SK-N-SH treated with all-trans-retinoic acid at 6 μM for 48 hours (cell line): ENCODE data around the gene CXCL1.

Source experiments
- ATAC-seq: fragments of 200-7000 bp; cut with Tn5 transposase; 3 replicates; pipeline ENCODE4 v1.9.1; 2020; ENCODE audit warnings: mild to moderate bottlenecking, moderate library complexity
- ARNTL ChIP-seq: fragments of 450-650 bp; formaldehyde crosslinking; IDR thresholded peaks from 2 replicates; pipeline ENCODE4 v1.5.0; 2020; ENCODE audit warnings: low read depth, mild to moderate bottlenecking, moderate library complexity, borderline replicate concordance
- BACH2 ChIP-seq: fragments of 250-450 bp; sonication (Bioruptor Pico); IDR thresholded peaks from 2 replicates; pipeline ENCODE4 v1.9.0; 2021; ENCODE audit warnings: mild to moderate bottlenecking, borderline replicate concordance
- CSDC2 ChIP-seq: fragments of 250-450 bp; sonication (Bioruptor Pico); IDR thresholded peaks from 2 replicates; pipeline ENCODE4 v1.5.0; 2020; ENCODE audit warnings: mild to moderate bottlenecking, moderate library complexity
- ESRRG ChIP-seq: fragments of 250-450 bp; sonication (Bioruptor Pico); IDR thresholded peaks from 2 replicates; pipeline ENCODE4 v1.6.1; 2021; ENCODE audit warnings: mild to moderate bottlenecking
- ISL1 ChIP-seq: fragments of 250-450 bp; sonication (Bioruptor Pico); IDR thresholded peaks from 2 replicates; pipeline ENCODE4 v2.1.2; 2022; ENCODE audit warnings: mild to moderate bottlenecking, moderate library complexity
- OSR1 ChIP-seq: fragments of 250-450 bp; sonication (Bioruptor Pico); IDR thresholded peaks from 2 replicates; pipeline ENCODE4 v1.8.0; 2022; ENCODE audit warnings: moderate library complexity, mild to moderate bottlenecking, inconsistent platforms
- RARB ChIP-seq: fragments of 250-450 bp; sonication (Bioruptor Pico); IDR thresholded peaks from 2 replicates; pipeline ENCODE4 v1.8.0; 2021; ENCODE audit warnings: mild to moderate bottlenecking, moderate library complexity
- TOX ChIP-seq: fragments of 250-450 bp; sonication (Bioruptor Pico); IDR thresholded peaks from 2 replicates; pipeline ENCODE4 v1.8.0; 2021; ENCODE audit warnings: mild to moderate bottlenecking, moderate library complexity, borderline replicate concordance
- ZFP3 ChIP-seq: fragments of 250-450 bp; sonication (Bioruptor Pico); IDR thresholded peaks from 2 replicates; pipeline ENCODE4 v1.5.0; 2020; ENCODE audit warnings: mild to moderate bottlenecking, moderate library complexity
- ZFP30 ChIP-seq: fragments of 450-650 bp; formaldehyde crosslinking; IDR thresholded peaks from 2 replicates; pipeline ENCODE4 v1.5.0; 2022; ENCODE audit warnings: mild to moderate bottlenecking, moderate library complexity
- ZNF565 ChIP-seq: fragments of 450-650 bp; formaldehyde crosslinking; conservative IDR thresholded peaks from 2 replicates; pipeline ENCODE4 v1.5.0; 2020; ENCODE audit warnings: low read depth, mild to moderate bottlenecking, moderate library complexity
- ZNF70 ChIP-seq: fragments of 450-650 bp; formaldehyde crosslinking; IDR thresholded peaks from 2 replicates; pipeline ENCODE4 v1.5.0; 2020; ENCODE audit warnings: mild to moderate bottlenecking, moderate library complexity
- ZNF8 ChIP-seq: fragments of 450-650 bp; formaldehyde crosslinking; IDR thresholded peaks from 2 replicates; pipeline ENCODE4 v1.5.0; 2020; ENCODE audit warnings: mild to moderate bottlenecking, moderate library complexity
- TF ChIP-seq, protein P1 (sequence below): fragments of 250-450 bp; sonication (Bioruptor Pico); IDR thresholded peaks from 2 replicates; pipeline ENCODE4 v1.5.1; 2020; ENCODE audit warnings: low read depth, mild to moderate bottlenecking, moderate library complexity
- TF ChIP-seq, protein P2 (sequence below): fragments of 250-450 bp; sonication (Bioruptor Pico); IDR thresholded peaks from 2 replicates; pipeline ENCODE4 v1.8.0; 2021; ENCODE audit warnings: low read depth, mild to moderate bottlenecking, moderate library complexity, borderline replicate concordance
- TF ChIP-seq, protein P3 (sequence below): fragments of 250-450 bp; sonication (Bioruptor Pico); IDR thresholded peaks from 2 replicates; pipeline ENCODE4 v1.5.0; 2020; ENCODE audit warnings: mild to moderate bottlenecking, moderate library complexity

The CXCL1 gene

DNA sequence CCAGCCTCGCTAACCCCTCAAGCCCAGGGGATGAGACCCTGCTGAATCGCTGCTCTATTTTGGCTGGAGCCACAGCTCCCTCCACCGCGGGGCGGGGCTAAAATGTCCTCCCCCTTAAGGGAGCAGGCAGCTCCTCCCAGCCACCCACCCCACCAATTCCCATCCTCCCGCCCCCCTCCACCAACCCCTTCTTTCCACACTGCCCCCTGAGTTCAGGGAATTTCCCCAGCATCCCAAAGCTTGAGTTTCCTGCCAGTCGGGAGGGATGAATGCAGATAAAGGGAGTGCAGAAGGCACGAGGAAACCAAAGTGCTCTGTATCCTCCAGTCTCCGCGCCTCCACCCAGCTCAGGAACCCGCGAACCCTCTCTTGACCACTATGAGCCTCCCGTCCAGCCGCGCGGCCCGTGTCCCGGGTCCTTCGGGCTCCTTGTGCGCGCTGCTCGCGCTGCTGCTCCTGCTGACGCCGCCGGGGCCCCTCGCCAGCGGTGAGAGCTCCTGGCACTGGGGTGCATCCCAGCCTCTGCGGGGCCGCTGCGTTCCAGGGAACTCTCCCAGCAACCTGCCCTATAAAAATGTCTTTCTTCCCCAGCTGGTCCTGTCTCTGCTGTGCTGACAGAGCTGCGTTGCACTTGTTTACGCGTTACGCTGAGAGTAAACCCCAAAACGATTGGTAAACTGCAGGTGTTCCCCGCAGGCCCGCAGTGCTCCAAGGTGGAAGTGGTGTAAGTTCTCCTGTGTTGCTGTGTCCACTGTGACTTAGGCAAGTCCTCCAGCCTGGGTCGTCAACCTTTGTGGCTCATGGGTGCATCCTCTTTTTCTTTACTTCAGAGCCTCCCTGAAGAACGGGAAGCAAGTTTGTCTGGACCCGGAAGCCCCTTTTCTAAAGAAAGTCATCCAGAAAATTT is 32.6 kb upstream of the CXCL1 start, which contains the start of gene CXCL6 (continued):
- TF ChIP-seq, protein P1, sequence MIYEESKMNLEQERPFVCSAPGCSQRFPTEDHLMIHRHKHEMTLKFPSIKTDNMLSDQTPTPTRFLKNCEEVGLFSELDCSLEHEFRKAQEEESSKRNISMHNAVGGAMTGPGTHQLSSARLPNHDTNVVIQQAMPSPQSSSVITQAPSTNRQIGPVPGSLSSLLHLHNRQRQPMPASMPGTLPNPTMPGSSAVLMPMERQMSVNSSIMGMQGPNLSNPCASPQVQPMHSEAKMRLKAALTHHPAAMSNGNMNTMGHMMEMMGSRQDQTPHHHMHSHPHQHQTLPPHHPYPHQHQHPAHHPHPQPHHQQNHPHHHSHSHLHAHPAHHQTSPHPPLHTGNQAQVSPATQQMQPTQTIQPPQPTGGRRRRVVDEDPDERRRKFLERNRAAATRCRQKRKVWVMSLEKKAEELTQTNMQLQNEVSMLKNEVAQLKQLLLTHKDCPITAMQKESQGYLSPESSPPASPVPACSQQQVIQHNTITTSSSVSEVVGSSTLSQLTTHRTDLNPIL (CRISPR knock-in tag) = no peak

DNA sequence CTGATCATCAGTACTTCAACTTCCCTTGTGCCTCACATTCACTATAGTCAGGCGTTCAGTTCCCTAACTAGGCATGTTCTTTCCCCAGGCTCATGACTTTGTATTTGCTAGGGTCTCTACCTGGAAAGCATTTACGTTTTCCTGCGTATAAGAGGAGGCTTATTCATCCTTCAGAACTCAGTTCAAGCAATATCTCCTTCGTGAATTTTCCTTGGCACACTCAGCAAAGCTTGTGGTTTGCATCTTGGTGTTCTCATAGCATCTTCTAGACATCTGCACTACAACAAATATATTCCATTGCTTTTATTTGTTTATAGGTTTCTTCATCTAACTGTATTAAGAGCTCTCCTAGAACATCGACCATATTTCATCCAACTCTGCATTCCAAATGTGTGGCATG is 30.1 kb upstream of the CXCL1 start:
- ATAC-seq = no peak
- TF ChIP-seq ISL1 (CRISPR knock-in tag) (no peak), OSR1 (CRISPR knock-in tag) (no peak), RARB (no peak), ZNF8 (CRISPR knock-in tag) (no peak), ZNF565 (CRISPR knock-in tag) (no peak), ARNTL (no peak)

DNA sequence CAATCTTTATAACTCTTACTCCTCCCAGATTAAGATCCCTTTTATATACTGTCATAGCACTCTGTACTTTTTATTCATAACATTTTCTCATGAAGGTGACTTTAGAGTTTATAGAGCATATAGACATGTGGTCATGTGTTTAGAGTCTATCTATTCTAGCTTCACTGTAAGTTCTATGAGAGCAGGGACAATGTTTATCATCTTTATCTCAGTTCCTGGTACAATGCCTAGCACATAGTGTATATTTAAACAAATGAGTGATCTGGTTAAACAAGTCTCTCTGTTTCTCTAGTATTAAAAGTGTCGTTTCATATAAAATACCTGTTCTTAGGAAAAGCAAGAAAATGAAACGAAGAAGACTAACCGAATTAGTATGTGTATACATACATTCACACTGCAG is 29.5 kb upstream of the CXCL1 start:
- ATAC-seq = no peak
- TF ChIP-seq OSR1 (CRISPR knock-in tag) (no peak), ARNTL (no peak), ZNF8 (CRISPR knock-in tag) (no peak), CSDC2 (no peak), ZFP30 (CRISPR knock-in tag) (no peak), ESRRG (no peak), RARB (no peak), TOX (CRISPR knock-in tag) (no peak), BACH2 (no peak), ZFP3 (CRISPR knock-in tag) (no peak), ZNF565 (CRISPR knock-in tag) (no peak)
- TF ChIP-seq, protein P2, sequence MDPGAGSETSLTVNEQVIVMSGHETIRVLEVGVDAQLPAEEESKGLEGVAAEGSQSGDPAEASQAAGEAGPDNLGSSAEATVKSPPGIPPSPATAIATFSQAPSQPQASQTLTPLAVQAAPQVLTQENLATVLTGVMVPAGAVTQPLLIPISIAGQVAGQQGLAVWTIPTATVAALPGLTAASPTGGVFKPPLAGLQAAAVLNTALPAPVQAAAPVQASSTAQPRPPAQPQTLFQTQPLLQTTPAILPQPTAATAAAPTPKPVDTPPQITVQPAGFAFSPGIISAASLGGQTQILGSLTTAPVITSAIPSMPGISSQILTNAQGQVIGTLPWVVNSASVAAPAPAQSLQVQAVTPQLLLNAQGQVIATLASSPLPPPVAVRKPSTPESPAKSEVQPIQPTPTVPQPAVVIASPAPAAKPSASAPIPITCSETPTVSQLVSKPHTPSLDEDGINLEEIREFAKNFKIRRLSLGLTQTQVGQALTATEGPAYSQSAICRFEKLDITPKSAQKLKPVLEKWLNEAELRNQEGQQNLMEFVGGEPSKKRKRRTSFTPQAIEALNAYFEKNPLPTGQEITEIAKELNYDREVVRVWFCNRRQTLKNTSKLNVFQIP (CRISPR knock-in tag) = no peak
- TF ChIP-seq, protein P1 (CRISPR knock-in tag) = no peak

DNA sequence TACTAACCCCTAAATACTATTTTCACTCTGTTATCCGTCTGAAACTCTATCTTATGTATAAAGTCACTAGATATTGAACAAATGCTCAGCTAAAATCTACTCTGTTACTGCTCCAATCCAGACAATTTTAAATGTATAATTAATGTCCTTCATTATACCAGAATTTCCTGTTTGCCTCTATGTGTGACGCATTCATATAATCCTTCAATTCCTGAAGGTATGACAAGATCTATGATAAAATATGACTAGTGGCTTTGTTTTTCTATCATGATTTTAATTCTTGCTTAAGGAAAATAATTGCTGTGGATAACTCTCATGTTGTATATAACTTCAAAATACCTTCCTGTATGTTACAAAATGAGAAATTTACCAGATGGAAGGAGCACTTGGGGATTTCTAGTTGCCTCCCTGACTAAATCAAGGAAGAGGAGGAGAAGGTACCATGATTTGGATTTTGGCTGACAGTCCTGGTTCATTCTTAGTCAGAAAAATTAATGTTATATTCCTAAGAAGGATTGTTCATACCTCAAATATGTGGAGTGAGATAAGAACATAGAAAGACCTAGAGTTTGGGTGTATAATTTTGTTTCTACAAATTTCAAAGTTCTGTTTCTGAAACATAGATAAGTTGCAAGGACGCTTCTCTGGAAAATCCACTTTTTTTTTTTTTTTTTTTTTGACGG is 27.8 kb upstream of the CXCL1 start:
- no peak for ATAC-seq
- TF ChIP-seq, protein P1 (CRISPR knock-in tag) = no peak
- TF ChIP-seq ZNF70 (CRISPR knock-in tag) (no peak), CSDC2 (no peak), OSR1 (CRISPR knock-in tag) (no peak)

DNA sequence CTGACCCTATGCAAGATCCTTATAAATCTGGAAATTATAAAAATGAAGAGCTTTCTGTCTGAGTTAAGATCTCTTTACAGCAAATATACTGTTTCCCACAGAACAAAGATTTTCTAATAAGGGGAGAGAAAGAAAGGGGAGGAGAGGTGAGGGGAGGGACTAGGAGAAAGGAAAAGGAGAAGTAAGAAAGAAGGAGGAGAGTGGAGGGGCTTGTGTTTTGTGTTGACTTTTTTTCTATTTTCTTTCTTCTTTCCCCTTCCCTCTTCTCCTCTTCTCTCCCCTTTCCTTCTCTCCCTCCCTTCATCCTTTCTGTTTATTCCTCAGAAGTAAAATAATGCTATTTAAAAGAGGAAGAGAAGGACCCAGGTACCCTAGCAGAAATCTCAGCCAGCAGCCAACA is 26.5 kb upstream of the CXCL1 start:
- TF ChIP-seq ESRRG = no peak
- TF ChIP-seq, protein P3, sequence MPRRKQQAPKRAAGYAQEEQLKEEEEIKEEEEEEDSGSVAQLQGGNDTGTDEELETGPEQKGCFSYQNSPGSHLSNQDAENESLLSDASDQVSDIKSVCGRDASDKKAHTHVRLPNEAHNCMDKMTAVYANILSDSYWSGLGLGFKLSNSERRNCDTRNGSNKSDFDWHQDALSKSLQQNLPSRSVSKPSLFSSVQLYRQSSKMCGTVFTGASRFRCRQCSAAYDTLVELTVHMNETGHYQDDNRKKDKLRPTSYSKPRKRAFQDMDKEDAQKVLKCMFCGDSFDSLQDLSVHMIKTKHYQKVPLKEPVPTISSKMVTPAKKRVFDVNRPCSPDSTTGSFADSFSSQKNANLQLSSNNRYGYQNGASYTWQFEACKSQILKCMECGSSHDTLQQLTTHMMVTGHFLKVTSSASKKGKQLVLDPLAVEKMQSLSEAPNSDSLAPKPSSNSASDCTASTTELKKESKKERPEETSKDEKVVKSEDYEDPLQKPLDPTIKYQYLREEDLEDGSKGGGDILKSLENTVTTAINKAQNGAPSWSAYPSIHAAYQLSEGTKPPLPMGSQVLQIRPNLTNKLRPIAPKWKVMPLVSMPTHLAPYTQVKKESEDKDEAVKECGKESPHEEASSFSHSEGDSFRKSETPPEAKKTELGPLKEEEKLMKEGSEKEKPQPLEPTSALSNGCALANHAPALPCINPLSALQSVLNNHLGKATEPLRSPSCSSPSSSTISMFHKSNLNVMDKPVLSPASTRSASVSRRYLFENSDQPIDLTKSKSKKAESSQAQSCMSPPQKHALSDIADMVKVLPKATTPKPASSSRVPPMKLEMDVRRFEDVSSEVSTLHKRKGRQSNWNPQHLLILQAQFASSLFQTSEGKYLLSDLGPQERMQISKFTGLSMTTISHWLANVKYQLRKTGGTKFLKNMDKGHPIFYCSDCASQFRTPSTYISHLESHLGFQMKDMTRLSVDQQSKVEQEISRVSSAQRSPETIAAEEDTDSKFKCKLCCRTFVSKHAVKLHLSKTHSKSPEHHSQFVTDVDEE (CRISPR knock-in tag) = no peak
- TF ChIP-seq ZNF8 (CRISPR knock-in tag) = no peak
- TF ChIP-seq, protein P2 (CRISPR knock-in tag) = no peak
- no peak for ATAC-seq
